ENCODE data around the gene NDUFA12. TPM values are rescaled to one million over a fixed set of nuclear protein-coding genes. Genes with fewer than 3 reads are reported as not detected.

Gene NDUFA12
- total and polyA plus RNA-seq, 9 of the 15 experiments (the other 6 are each of a cell fraction or from before 2014, with no cell fraction given), result 115 to 986 (median 283) TPM

- intact Hi-C loops (cut with micrococcal nuclease) (loop anchor here (1.0 to 10.0 kb wide), 3 partner anchors 19 to 405 kb away; no protein-coding TSS in a partner anchor), in situ Hi-C loops (cut with MboI) (no loop called here)
- Histone ChIP-seq H3K9me3 (replicated peaks; ENCODE audit: control insufficient read depth, insufficient read depth, low read depth, low read length) (no peaks in the 10 kb centered on the region), H3K9me1 (ENCODE audit: control insufficient read depth, insufficient read depth, low read length) (no peaks in the 10 kb centered on the region), H4K20me1 (replicated peaks; ENCODE audit: control insufficient read depth, insufficient read depth, low read length) (no peaks in the 10 kb centered on the region), H3K27me3 (ENCODE audit: control insufficient read depth in 2 of 2, insufficient read depth in 2 of 2, low read length in 2 of 2) (peaks cover 30 to 40% of the 10 kb centered on the region in 2 experiments), H3K4me1 (replicated peaks in 1 of 2; ENCODE audit: control insufficient read depth in 2 of 2, insufficient read depth in 2 of 2, low read length in 2 of 2) (no peaks in the 10 kb centered on the region), H3K9ac (ENCODE audit: insufficient read depth in 1 of 2, low read depth in 2 of 2, low read length in 2 of 2) (no peak overlapping the region), H3K79me2 (ENCODE audit: control insufficient read depth, insufficient read depth, low read length) (no peaks in the 10 kb centered on the region), H2AFZ (ENCODE audit: low read depth, low read length) (no peak overlapping the region), H3K4me2 (ENCODE audit: insufficient read depth, low read length) (no peak overlapping the region), H3K4me3 (no peak overlapping the region), H3K27ac (ENCODE audit: extremely low read depth, low read depth, low read length) (no peak overlapping the region), H3K36me3 (ENCODE audit: control insufficient read depth, insufficient read depth, low read length) (no peaks in the 10 kb centered on the region)
- 0% methylated on average over 1 of the region's 1 CpG for WGBS (ENCODE audit: insufficient coverage, low coverage, missing lambda C conversion rate)
- no peak for FAIRE-seq
- DNase-seq (ENCODE audit: extremely low read depth in 1 of 4, low spot score in 3 of 4), result no peak
- CTCF ChIA-PET (ENCODE audit: low intra/inter-chr PET ratio), result no interaction called here
- ATAC-seq, result no peak
- POLR2A ChIA-PET, result no interaction called here
- no TSS peak for BruUV-seq (replicated peaks)
- TF ChIP-seq, protein P1, sequence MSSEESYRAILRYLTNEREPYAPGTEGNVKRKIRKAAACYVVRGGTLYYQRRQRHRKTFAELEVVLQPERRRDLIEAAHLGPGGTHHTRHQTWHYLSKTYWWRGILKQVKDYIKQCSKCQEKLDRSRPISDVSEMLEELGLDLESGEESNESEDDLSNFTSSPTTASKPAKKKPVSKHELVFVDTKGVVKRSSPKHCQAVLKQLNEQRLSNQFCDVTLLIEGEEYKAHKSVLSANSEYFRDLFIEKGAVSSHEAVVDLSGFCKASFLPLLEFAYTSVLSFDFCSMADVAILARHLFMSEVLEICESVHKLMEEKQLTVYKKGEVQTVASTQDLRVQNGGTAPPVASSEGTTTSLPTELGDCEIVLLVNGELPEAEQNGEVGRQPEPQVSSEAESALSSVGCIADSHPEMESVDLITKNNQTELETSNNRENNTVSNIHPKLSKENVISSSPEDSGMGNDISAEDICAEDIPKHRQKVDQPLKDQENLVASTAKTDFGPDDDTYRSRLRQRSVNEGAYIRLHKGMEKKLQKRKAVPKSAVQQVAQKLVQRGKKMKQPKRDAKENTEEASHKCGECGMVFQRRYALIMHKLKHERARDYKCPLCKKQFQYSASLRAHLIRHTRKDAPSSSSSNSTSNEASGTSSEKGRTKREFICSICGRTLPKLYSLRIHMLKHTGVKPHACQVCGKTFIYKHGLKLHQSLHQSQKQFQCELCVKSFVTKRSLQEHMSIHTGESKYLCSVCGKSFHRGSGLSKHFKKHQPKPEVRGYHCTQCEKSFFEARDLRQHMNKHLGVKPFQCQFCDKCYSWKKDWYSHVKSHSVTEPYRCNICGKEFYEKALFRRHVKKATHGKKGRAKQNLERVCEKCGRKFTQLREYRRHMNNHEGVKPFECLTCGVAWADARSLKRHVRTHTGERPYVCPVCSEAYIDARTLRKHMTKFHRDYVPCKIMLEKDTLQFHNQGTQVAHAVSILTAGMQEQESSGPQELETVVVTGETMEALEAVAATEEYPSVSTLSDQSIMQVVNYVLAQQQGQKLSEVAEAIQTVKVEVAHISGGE (CRISPR knock-in tag; IDR thresholded peaks at IDR 0.05), result no peak
- TF ChIP-seq GATAD2B (IDR thresholded peaks at IDR 0.05; ENCODE audit: borderline replicate concordance) (no peak), JUND (IDR thresholded peaks at IDR 0.05; ENCODE audit: borderline replicate concordance, low read depth, low read length) (no peak), JUND (tag; IDR thresholded peaks at IDR 0.05; ENCODE audit: borderline replicate concordance, low read depth, low read length) (no peak), POLR3A (IDR thresholded peaks at IDR 0.05; ENCODE audit: borderline replicate concordance, extremely low read depth, insufficient read depth, insufficient read length) (no peak), FOXM1 (IDR thresholded peaks at IDR 0.05; ENCODE audit: low read depth) (no peak), FOXM1 (CRISPR knock-in tag; IDR thresholded peaks at IDR 0.05; ENCODE audit: low read depth) (no peak), FOXJ2 (tag; IDR thresholded peaks at IDR 0.05) (no peak)
- TF ChIP-seq, protein P2, sequence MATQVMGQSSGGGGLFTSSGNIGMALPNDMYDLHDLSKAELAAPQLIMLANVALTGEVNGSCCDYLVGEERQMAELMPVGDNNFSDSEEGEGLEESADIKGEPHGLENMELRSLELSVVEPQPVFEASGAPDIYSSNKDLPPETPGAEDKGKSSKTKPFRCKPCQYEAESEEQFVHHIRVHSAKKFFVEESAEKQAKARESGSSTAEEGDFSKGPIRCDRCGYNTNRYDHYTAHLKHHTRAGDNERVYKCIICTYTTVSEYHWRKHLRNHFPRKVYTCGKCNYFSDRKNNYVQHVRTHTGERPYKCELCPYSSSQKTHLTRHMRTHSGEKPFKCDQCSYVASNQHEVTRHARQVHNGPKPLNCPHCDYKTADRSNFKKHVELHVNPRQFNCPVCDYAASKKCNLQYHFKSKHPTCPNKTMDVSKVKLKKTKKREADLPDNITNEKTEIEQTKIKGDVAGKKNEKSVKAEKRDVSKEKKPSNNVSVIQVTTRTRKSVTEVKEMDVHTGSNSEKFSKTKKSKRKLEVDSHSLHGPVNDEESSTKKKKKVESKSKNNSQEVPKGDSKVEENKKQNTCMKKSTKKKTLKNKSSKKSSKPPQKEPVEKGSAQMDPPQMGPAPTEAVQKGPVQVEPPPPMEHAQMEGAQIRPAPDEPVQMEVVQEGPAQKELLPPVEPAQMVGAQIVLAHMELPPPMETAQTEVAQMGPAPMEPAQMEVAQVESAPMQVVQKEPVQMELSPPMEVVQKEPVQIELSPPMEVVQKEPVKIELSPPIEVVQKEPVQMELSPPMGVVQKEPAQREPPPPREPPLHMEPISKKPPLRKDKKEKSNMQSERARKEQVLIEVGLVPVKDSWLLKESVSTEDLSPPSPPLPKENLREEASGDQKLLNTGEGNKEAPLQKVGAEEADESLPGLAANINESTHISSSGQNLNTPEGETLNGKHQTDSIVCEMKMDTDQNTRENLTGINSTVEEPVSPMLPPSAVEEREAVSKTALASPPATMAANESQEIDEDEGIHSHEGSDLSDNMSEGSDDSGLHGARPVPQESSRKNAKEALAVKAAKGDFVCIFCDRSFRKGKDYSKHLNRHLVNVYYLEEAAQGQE (IDR thresholded peaks at IDR 0.05; ENCODE audit: borderline replicate concordance), result no peak
- TF ChIP-seq, protein P2 (CRISPR knock-in tag; IDR thresholded peaks at IDR 0.05; ENCODE audit: low read depth), result no peak
Measured at GRCh38 chr12:94929780-94930179, 73.7 kb downstream of the NDUFA12 start.
